HG03196 (cell line): ENCODE measurements around the gene APOBEC3G.
"Not testable (repeated sequence)": the region's sequence is repeated elsewhere in the genome, so short reads cannot be mapped to it uniquely, and the experiment has no call there.

Source experiments
- ATAC-seq: cut with Tn5 transposase; IDR thresholded peaks from one replicate; pipeline ENCODE4 v1.9.1; 2021; ENCODE audit not compliant: unreplicated experiment

Gene APOBEC3G

DNA sequence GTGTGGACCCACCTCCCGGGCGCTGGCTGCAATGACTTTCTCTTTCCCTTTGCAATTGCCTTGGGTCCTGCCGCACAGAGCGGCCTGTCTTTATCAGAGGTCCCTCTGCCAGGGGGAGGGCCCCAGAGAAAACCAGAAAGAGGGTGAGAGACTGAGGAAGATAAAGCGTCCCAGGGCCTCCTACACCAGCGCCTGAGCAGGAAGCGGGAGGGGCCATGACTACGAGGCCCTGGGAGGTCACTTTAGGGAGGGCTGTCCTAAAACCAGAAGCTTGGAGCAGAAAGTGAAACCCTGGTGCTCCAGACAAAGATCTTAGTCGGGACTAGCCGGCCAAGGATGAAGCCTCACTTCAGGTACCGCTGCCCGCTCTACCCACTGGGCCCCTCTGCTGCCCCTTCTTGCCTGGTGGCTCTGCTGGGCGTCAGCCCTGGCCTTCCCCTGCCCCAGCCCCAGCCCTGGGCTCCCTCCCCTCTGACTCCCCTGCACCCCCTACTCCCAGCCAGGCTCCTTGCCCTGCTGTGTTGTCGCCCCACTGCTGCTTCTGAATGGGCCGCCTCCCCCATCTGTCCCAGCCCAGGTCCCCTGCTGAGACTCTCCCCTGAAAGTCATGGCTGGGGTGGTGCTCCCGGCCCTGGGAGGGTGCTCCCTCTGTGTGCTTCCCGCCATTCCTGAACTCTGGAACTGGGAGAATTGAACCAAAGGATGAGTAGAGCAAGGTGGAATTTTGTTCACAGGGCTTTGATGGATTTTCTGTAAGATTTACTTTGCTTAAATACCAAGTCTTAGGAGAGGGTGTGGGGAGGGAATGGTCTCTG, at the start of gene APOBEC3G:
Gene APOBEC3G (plus strand): TSS at position 250 of the 815 bp plus-strand sequence. CDS start 87 bp downstream, at position 337.
- peak; percentile 75 for ATAC-seq

- ATAC-seq, result no peak
These were observed 49.4 kb upstream of the APOBEC3G start for GRCh38 chr22:39027717-39028116.

DNA sequence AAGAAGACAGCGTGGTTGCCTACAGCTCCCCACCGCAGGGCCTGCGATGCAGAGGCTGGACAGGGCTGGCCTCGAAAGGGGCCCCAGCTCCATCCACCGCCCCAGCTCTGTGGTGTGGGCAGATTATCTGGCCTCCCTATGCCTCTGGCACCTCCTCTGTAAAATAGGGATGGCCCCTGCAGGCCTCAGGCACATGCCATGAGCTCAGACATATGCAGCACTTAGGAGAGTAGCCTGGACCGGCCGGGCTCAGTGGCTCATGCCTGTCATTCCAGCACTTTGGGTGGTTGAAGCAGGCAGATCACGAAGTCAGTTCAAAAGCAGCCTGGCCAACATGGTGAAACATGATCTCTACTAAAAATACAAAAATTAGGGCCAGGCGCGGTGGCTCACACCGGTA, 48.8 kb upstream of the APOBEC3G start:
- ATAC-seq, result no peak

DNA sequence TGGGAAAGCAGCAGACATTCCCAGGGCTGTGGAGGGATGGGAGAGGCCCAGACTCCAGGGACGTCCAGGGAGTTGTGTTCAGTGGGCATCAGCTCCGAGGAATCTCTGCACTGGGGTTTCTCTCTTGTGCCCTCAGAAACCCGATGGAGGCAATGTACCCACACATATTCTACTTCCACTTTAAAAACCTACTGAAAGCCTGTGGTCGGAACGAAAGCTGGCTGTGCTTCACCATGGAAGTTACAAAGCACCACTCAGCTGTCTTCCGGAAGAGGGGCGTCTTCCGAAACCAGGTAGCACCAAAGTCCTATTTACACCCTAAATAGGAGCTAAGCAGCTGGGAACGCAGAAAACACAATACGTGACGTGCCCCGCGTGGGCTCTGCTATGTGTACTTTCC, 47.8 kb upstream of the APOBEC3G start:
- ATAC-seq, result no peak

DNA sequence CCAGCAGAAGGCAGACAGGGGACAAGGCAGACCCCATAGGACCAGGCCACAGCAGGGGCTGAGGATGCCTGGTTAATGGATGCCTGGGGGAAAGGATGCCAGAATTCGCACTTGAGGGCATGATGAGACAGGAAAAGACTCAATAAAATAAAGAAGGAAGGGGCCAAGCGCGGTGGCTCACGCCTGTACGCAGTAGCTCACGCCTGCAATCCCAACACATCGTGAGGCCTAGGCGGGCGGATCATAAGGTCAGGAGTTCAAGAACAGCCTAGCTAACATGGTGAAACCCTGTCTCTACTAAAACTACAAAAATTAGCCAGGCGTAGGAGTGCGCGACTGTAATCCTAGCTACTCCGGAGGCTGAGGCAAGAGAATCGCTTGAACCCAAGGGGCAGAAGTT, 46.4 kb upstream of the APOBEC3G start:
- ATAC-seq, result no peak

DNA sequence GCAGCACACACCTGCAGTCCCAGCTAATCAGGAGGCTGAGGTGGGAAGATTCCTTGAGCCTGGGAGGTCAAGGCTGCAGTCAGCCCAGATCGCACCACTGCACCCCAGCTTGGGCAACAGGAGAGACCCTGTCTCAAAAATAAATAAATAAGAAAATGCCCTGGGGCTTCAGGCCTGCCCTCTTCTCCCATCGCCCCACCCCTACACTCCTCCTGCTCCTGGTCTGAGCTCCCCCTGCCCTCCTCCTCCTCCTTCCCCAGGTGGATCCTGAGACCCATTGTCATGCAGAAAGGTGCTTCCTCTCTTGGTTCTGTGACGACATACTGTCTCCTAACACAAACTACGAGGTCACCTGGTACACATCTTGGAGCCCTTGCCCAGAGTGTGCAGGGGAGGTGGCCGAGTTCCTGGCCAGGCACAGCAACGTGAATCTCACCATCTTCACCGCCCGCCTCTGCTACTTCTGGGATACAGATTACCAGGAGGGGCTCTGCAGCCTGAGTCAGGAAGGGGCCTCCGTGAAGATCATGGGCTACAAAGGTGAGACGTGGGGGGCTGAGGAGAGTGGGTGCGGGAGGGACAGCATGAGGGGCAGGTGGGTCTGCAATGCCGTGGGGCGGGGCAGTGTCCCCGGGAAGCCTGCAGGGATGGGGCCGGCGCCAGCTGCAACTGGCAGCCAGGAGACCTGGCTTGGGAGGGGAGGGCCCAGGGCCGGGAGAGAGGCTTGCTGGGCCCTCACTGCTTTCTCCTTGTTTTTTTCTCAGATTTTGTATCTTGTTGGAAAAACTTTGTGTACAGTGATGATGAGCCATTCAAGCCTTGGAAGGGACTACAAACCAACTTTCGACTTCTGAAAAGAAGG, 45.4 kb upstream of the APOBEC3G start:
- not testable (repeated sequence) for ATAC-seq

GRCh38 chr22:39037071-39037470, 40.0 kb upstream of the APOBEC3G start:
- ATAC-seq, result not testable (repeated sequence)

DNA sequence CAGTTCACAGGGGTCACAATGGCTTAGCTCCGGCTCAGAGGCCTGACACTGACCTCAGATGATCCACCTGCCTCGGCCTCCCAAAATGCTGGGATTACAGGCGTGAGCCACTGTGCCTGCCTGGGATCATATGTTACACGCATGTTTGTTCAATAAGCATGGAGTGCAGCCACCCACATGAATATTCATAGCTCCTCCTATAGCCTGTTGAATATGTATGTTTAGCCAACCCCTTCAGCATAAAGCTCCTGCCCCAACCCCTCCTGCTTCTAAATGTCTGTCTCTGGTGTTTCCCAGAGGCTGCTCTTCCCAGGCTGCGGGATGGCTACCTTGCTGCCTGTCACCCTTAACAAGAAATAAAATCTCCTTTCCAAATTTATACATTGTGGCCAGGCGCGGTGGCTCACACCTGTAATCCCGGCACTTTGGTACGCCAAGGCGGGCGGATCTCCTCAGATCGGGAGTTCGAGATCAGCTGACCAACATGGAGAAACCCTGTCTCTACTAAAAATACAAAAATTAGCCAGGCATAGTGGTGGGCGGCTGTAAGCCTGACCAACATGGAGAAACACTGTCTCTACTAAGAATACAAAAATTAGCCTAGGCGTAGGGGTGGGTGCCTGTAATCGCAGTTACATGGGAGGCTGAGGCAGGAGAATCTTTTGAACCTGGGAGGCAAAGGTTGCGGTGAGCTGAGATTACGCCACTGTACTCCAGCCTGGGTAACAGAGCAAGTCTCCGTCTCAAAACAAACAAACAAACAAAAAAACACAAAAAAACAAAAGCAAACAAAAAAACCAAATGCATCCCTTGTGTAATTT, 37.6 kb upstream of the APOBEC3G start:
- no peak for ATAC-seq

DNA sequence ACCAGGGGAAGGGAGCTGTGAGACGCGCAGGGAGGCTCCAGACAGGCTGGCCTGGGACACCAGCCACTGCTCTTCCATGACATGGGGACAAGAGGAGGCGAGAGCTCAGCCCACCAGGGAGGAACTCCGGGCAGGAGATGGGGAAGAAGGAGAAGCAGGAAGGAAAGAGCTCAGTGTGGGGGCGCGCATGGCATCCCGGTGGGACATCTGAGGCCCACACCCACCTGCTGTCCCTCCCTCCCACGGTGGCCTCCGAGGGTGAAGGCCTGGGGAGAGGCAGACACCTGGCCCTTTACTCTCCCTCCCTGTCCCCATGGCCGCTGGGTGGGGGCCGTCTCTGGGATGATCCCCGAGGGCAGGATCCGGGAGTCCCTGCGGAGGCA, 36.9 kb upstream of the APOBEC3G start:
- not testable (repeated sequence) for ATAC-seq

- peak; percentile 64 for ATAC-seq
These were observed 36.4 kb upstream of the APOBEC3G start, which contains the start of gene APOBEC3F for GRCh38 chr22:39040538-39041296. APOBEC3F (plus strand) TSS chr22:39040864; CDS start chr22:39040961, 97 bp downstream.

DNA sequence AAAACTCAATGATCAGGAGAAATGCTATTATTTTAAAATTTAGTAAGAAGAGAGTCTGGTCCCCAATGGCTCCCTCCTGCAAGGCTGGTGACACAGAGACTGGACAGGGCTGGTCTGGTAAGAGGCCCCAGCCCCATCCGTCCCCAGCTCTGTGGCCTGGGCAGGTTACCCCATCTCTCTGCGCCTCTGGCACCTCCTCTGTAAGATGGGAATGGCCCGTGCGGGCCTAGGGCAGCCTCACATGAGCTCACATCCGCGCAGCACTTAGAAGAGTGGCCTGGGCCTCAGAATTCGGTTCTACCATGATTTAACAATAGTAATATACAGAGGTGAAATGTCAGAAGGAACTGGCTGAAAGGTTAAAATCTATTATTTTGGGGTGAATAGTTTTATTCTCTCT, 35.2 kb upstream of the APOBEC3G start:
- no peak for ATAC-seq

DNA sequence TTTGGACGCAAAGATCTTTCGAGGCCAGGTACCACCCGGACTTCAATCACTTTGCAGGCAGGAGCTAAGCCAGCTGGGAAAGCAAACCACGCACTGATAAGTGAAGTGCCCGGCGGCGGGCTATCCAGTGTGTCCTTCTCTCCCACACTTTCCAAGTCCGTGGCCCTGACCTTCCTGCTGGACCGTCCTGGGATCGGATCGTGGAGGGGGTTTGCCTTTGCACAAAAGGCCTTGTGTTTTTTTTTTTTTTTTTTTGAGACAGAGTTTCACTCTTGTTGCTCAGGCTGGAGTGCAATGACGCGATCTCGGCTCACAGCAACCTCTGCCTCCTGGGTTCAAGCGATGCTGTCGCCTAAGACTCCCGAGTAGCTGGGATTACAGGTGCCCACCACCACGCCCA, 34.0 kb upstream of the APOBEC3G start:
- ATAC-seq, result not testable (repeated sequence)

DNA sequence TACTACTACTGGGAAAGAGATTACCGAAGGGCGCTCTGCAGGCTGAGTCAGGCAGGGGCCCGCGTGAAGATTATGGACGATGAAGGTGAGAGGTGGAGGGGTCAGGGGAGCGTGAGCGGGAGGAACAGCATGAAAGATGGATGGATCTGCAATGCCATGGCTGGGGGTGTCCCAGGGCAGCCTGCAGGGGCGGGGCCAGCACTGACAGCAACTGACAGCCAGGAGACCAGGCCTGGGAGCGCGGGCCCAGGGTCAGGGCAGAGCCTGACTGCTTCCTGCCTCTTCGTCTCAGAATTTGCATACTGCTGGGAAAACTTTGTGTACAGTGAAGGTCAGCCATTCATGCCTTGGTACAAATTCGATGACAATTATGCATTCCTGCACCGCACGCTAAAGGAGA, 31.9 kb upstream of the APOBEC3G start:
- not testable (repeated sequence) for ATAC-seq

DNA sequence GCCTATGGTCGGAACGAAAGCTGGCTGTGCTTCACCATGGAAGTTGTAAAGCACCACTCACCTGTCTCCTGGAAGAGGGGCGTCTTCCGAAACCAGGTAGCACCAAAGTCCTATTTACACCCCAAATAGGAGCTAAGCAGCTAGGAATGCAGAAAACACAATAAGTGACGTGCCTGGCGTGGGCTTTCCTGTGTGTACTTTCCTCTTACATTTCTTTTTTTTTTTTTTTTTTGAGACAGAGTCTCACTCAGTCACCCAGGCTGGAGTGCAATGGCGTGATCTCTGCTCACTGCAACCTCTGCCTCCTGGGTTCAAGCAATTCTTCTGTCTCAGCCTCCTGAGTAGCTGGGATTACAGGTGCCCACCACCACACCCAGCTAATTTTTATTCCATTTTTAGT, 27.6 kb upstream of the APOBEC3G start:
- ATAC-seq, result not testable (repeated sequence)

DNA sequence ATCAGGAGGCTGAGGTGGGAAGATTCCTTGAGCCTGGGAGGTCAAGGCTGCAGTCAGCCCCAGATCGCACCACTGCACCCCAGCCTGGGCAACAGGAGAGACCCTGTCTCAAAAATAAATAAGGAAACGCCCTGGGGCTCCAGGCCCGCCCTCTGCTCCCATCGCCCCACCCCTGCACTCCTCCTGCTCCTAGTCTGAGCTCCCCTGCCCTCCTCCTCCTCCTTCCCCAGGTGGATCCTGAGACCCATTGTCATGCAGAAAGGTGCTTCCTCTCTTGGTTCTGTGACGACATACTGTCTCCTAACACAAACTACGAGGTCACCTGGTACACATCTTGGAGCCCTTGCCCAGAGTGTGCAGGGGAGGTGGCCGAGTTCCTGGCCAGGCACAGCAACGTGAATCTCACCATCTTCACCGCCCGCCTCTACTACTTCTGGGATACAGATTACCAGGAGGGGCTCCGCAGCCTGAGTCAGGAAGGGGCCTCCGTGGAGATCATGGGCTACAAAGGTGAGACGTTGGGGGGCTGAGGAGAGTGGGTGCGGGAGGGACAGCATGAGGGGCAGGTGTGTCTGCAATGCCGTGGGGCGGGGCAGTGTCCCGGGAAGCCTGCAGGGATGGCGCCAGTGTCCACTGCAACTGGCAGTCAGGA, 25.1 kb upstream of the APOBEC3G start:
- ATAC-seq, result not testable (repeated sequence)

DNA sequence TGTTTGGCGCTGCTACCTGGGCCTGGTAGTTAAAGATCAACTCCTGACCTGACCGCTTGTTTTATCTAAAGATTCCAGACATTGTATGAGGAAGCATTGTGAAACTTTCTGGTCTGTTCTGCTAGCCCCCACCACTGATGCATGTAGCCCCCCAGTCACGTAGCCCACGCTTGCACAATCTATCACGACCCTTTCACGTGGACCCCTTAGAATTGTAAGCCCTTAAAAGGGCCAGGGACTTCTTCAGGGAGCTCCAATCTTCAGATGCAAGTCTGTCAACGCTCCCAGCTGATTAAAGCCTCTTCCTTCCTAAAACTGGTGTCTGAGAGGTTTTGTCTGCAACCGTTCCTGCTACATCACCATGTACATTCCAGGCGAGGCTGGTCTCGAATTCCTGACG, 21.4 kb upstream of the APOBEC3G start:
- ATAC-seq, result no peak

GRCh38 chr22:39061290-39061689, 15.8 kb upstream of the APOBEC3G start:
- ATAC-seq, result not testable (repeated sequence)

GRCh38 chr22:39061951-39062350, 15.1 kb upstream of the APOBEC3G start:
- ATAC-seq, result not testable (repeated sequence)

DNA sequence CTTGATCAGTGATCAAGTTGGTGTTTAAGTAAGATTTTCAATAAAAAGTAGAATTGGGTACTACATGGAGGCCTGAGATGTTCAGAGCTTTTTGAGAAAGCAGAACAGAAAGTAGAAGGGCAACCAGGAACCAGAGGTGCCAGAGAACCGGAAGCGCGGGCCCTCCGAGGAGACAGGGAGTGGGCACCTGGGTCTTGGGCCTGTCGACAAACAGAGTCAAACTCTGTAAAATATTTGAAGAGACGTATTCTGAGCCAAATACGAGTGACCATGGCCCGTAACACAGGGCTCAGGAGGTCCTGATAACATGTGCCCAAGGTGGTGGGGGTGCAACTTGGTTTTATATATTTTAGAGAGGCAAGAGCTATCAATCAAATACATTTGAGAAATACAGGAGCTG, 13.2 kb upstream of the APOBEC3G start:
- not testable (repeated sequence) for ATAC-seq
